ENCODE data around the gene LRFN2. TPM values are rescaled to one million over a fixed set of nuclear protein-coding genes. Genes with fewer than 3 reads are reported as not detected.
A peak's percentile ranks its signal among the peaks of the same experiment; 100 is the strongest.

Gene LRFN2
- total and polyA plus RNA-seq, 2 experiments from 2014 or later: 0.29 to 2.5 TPM

GRCh38 chr6:40482532-40482931 lies 104.6 kb downstream of the LRFN2 start:
- DNase-seq (ENCODE audit: low spot score) (peak; percentile 41), ATAC-seq (peak; percentile 70)
- H3K4me3 Mint-ChIP-seq: no peak overlapping the region
- TF ChIP-seq CREB1 (CRISPR knock-in tag; IDR thresholded peaks at IDR 0.05; ENCODE audit: low read depth): no peak
- no peak for TF ChIP-seq NANOG (IDR thresholded peaks at IDR 0.05; ENCODE audit: borderline replicate concordance)
- no peak for TF ChIP-seq STAT1 (IDR thresholded peaks at IDR 0.05; ENCODE audit: unreplicated experiment)
- TF ChIP-seq ZNF331 (CRISPR knock-in tag; IDR thresholded peaks at IDR 0.05; ENCODE audit: low read depth): no peak
- TF ChIP-seq, protein P1, sequence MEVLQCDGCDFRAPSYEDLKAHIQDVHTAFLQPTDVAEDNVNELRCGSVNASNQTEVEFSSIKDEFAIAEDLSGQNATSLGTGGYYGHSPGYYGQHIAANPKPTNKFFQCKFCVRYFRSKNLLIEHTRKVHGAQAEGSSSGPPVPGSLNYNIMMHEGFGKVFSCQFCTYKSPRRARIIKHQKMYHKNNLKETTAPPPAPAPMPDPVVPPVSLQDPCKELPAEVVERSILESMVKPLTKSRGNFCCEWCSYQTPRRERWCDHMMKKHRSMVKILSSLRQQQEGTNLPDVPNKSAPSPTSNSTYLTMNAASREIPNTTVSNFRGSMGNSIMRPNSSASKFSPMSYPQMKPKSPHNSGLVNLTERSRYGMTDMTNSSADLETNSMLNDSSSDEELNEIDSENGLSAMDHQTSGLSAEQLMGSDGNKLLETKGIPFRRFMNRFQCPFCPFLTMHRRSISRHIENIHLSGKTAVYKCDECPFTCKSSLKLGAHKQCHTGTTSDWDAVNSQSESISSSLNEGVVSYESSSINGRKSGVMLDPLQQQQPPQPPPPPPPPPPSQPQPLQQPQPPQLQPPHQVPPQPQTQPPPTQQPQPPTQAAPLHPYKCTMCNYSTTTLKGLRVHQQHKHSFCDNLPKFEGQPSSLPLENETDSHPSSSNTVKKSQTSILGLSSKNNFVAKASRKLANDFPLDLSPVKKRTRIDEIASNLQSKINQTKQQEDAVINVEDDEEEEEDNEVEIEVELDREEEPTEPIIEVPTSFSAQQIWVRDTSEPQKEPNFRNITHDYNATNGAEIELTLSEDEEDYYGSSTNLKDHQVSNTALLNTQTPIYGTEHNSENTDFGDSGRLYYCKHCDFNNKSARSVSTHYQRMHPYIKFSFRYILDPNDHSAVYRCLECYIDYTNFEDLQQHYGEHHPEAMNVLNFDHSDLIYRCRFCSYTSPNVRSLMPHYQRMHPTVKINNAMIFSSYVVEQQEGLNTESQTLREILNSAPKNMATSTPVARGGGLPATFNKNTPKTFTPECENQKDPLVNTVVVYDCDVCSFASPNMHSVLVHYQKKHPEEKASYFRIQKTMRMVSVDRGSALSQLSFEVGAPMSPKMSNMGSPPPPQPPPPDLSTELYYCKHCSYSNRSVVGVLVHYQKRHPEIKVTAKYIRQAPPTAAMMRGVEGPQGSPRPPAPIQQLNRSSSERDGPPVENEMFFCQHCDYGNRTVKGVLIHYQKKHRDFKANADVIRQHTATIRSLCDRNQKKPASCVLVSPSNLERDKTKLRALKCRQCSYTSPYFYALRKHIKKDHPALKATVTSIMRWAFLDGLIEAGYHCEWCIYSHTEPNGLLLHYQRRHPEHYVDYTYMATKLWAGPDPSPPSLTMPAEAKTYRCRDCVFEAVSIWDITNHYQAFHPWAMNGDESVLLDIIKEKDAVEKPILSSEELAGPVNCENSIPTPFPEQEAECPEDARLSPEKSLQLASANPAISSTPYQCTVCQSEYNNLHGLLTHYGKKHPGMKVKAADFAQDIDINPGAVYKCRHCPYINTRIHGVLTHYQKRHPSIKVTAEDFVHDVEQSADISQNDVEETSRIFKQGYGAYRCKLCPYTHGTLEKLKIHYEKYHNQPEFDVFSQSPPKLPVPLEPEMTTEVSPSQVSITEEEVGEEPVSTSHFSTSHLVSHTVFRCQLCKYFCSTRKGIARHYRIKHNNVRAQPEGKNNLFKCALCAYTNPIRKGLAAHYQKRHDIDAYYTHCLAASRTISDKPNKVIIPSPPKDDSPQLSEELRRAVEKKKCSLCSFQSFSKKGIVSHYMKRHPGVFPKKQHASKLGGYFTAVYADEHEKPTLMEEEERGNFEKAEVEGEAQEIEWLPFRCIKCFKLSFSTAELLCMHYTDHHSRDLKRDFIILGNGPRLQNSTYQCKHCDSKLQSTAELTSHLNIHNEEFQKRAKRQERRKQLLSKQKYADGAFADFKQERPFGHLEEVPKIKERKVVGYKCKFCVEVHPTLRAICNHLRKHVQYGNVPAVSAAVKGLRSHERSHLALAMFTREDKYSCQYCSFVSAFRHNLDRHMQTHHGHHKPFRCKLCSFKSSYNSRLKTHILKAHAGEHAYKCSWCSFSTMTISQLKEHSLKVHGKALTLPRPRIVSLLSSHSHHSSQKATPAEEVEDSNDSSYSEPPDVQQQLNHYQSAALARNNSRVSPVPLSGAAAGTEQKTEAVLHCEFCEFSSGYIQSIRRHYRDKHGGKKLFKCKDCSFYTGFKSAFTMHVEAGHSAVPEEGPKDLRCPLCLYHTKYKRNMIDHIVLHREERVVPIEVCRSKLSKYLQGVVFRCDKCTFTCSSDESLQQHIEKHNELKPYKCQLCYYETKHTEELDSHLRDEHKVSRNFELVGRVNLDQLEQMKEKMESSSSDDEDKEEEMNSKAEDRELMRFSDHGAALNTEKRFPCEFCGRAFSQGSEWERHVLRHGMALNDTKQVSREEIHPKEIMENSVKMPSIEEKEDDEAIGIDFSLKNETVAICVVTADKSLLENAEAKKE (CRISPR knock-in tag; IDR thresholded peaks at IDR 0.05): no peak
- no peak for TF ChIP-seq ZNF114 (CRISPR knock-in tag; IDR thresholded peaks at IDR 0.05)
- TF ChIP-seq JUNB (IDR thresholded peaks at IDR 0.05; ENCODE audit: unreplicated experiment): no peak
- no peak for TF ChIP-seq ETS1 (IDR thresholded peaks at IDR 0.05)
- TF ChIP-seq CTCF (conservative IDR thresholded peaks at IDR 0.05; ENCODE audit: low read depth in 2 of 2): no peak
- no peak for TF ChIP-seq POLR2AphosphoS5 (IDR thresholded peaks at IDR 0.05; ENCODE audit: low read depth)
- no peak for TF ChIP-seq EZH2 (IDR thresholded peaks at IDR 0.05; ENCODE audit: low read depth, unreplicated experiment)
- TF ChIP-seq EZH2phosphoT487 (IDR thresholded peaks at IDR 0.05; ENCODE audit: unreplicated experiment): no peak
- TF ChIP-seq, protein P2, sequence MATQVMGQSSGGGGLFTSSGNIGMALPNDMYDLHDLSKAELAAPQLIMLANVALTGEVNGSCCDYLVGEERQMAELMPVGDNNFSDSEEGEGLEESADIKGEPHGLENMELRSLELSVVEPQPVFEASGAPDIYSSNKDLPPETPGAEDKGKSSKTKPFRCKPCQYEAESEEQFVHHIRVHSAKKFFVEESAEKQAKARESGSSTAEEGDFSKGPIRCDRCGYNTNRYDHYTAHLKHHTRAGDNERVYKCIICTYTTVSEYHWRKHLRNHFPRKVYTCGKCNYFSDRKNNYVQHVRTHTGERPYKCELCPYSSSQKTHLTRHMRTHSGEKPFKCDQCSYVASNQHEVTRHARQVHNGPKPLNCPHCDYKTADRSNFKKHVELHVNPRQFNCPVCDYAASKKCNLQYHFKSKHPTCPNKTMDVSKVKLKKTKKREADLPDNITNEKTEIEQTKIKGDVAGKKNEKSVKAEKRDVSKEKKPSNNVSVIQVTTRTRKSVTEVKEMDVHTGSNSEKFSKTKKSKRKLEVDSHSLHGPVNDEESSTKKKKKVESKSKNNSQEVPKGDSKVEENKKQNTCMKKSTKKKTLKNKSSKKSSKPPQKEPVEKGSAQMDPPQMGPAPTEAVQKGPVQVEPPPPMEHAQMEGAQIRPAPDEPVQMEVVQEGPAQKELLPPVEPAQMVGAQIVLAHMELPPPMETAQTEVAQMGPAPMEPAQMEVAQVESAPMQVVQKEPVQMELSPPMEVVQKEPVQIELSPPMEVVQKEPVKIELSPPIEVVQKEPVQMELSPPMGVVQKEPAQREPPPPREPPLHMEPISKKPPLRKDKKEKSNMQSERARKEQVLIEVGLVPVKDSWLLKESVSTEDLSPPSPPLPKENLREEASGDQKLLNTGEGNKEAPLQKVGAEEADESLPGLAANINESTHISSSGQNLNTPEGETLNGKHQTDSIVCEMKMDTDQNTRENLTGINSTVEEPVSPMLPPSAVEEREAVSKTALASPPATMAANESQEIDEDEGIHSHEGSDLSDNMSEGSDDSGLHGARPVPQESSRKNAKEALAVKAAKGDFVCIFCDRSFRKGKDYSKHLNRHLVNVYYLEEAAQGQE (IDR thresholded peaks at IDR 0.05; ENCODE audit: unreplicated experiment): no peak
- Histone ChIP-seq H3K36me3 (ENCODE audit: insufficient read depth) (no peaks in the 10 kb centered on the region), H3K9me2 (ENCODE audit: insufficient read depth) (no peaks in the 10 kb centered on the region), H3K79me2 (replicated peaks; ENCODE audit: insufficient read depth) (no peaks in the 10 kb centered on the region), H3F3A (replicated peaks; ENCODE audit: low read depth) (no peaks in the 10 kb centered on the region), H3K27ac (ENCODE audit: low read depth) (no peak overlapping the region), H4K20me1 (replicated peaks; ENCODE audit: insufficient read depth) (no peaks in the 10 kb centered on the region), H3K4me1 (ENCODE audit: insufficient read depth) (0 out of 2 replicates have a peak, but pooled peaks cover 4% of the 10 kb centered on the region), H2AFZ (no peak overlapping the region), H3K4me3 (no peak overlapping the region), H3K27me3 (ENCODE audit: insufficient read depth) (no peaks in the 10 kb centered on the region), H3K4me2 (no peak overlapping the region)
- H3K27ac Mint-ChIP-seq: no peak overlapping the region
- H3K4me1 Mint-ChIP-seq: peaks cover 17% of the 10 kb centered on the region
- peaks cover 7% of the 10 kb centered on the region for H3K27me3 Mint-ChIP-seq (ENCODE audit: insufficient read depth, low read depth, poor library complexity)
- H3K9me3 Mint-ChIP-seq: no peaks in the 10 kb centered on the region
- H3K36me3 Mint-ChIP-seq (ENCODE audit: low read depth): no peaks in the 10 kb centered on the region; the same call in 2 of the 3 replicates

Measured in GM23338 (cell line).